Liver (tissue), 3 donors: Measurements from ENCODE around the gene PGS1.
A peak's percentile ranks its signal among the peaks of the same experiment; 100 is the strongest.

Experiments used
- FOXA1 ChIP-seq: IDR thresholded peaks from 2 replicates; pipeline ENCODE4 v1.6.1; 2016; ENCODE audit warnings: antibody characterized with exemption
- FOXA2 ChIP-seq: IDR thresholded peaks from 2 replicates; pipeline ENCODE4 v1.6.1; 2016; ENCODE audit warnings: antibody characterized with exemption
- GABPA ChIP-seq, 2 donors: IDR thresholded peaks in 1 of 2; conservative IDR thresholded peaks in 1 of 2; 2 replicates each; pipeline ENCODE4 v1.6.1; 2016; ENCODE audit warnings: antibody characterized with exemption in 2 of 2, mild to moderate bottlenecking in 1 of 2, moderate library complexity in 1 of 2
- HNF4G ChIP-seq: IDR thresholded peaks from 2 replicates; pipeline ENCODE4 v1.6.1; 2016; ENCODE audit warnings: antibody characterized with exemption
- JUND ChIP-seq, 2 donors: IDR thresholded peaks; 2 replicates each; pipeline ENCODE4 v1.6.1; 2016; ENCODE audit warnings: antibody characterized with exemption in 2 of 2
- MAX ChIP-seq: IDR thresholded peaks from 2 replicates; pipeline ENCODE4 v1.6.1; 2016; ENCODE audit warnings: antibody characterized with exemption
- RAD21 ChIP-seq, 2 donors: IDR thresholded peaks; 2 replicates each; pipeline ENCODE4 v1.6.1; 2016; ENCODE audit warnings: antibody characterized with exemption in 2 of 2, mild to moderate bottlenecking in 2 of 2
- REST ChIP-seq: IDR thresholded peaks from 2 replicates; pipeline ENCODE4 v1.6.1; 2016; ENCODE audit warnings: antibody characterized with exemption, mild to moderate bottlenecking
- RXRA ChIP-seq, 2 donors: IDR thresholded peaks; 2 replicates each; pipeline ENCODE4 v1.6.1; 2017 to 2018; ENCODE audit warnings: antibody characterized with exemption in 2 of 2, mild to moderate bottlenecking in 1 of 2
- TAF1 ChIP-seq: conservative IDR thresholded peaks from 2 replicates; pipeline ENCODE4 v1.6.1; 2016; ENCODE audit warnings: antibody characterized with exemption, mild to moderate bottlenecking
- YY1 ChIP-seq: IDR thresholded peaks from 2 replicates; pipeline ENCODE4 v1.6.1; 2016; ENCODE audit warnings: antibody characterized with exemption, mild to moderate bottlenecking
- TF ChIP-seq, protein P1 (sequence below): fragments of 150-350 bp; IDR thresholded peaks from 2 replicates; pipeline ENCODE4 v1.5.1; 2017; ENCODE audit warnings: improper control_type of control experiment, low read depth, low read length; ENCODE audit not compliant: missing input control
- TF ChIP-seq, protein P2 (sequence below): IDR thresholded peaks from 2 replicates; pipeline ENCODE4 v1.6.1; 2016; ENCODE audit warnings: antibody characterized with exemption
- donor health status: healthy.
- donor health status: healthy.

DNA sequence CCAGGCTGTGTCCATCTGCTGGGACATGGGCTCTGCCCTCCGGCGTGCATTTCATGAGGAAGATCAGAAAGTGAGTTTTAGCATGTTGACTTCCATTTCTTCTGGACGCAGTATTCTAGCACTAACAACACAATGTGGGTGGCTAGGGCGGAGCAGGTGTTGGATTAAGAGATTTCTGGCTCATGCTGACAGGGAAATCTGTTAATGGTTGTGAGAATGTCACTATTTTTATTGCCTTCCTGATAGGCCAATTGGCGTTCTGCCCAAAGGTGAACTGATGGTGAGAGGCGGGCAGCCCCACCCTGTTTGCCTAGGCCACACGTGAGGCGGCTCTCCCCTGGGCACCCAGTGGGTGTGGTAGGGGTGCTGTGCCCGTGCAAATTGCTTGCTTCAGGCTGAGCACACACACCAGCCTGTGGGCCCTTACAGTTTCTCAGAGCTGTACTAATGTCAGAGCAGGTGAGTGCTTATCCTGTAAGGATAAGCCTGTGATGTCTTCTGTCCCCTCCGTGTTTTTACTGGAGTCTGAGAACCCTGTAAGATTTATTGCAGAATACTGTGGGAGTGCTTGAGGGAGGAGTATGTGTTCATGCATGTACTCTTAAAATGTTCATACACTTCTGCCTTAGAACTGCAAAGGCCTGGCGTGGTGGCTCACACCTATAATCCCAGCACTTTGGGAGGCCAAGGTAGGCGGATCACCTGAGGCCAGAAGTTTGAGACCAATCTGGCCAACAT, 30.9 kb downstream of the PGS1 start:
- TF ChIP-seq, protein P1, sequence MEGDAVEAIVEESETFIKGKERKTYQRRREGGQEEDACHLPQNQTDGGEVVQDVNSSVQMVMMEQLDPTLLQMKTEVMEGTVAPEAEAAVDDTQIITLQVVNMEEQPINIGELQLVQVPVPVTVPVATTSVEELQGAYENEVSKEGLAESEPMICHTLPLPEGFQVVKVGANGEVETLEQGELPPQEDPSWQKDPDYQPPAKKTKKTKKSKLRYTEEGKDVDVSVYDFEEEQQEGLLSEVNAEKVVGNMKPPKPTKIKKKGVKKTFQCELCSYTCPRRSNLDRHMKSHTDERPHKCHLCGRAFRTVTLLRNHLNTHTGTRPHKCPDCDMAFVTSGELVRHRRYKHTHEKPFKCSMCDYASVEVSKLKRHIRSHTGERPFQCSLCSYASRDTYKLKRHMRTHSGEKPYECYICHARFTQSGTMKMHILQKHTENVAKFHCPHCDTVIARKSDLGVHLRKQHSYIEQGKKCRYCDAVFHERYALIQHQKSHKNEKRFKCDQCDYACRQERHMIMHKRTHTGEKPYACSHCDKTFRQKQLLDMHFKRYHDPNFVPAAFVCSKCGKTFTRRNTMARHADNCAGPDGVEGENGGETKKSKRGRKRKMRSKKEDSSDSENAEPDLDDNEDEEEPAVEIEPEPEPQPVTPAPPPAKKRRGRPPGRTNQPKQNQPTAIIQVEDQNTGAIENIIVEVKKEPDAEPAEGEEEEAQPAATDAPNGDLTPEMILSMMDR = no peak
- TF ChIP-seq, protein P2, sequence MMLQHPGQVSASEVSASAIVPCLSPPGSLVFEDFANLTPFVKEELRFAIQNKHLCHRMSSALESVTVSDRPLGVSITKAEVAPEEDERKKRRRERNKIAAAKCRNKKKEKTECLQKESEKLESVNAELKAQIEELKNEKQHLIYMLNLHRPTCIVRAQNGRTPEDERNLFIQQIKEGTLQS = no peak
- TF ChIP-seq YY1 (no peak), MAX (no peak), TAF1 (no peak), RAD21 (IDR thresholded peaks at IDR 0.05) (no peak), RXRA (IDR thresholded peaks at IDR 0.05) (peak in 1 of 2 donors; percentile 59), REST (no peak), GABPA (IDR thresholded peaks at IDR 0.05 in 1 of 2, conservative IDR thresholded peaks at IDR 0.05 in 1 of 2) (no peak), FOXA2 (no peak), JUND (IDR thresholded peaks at IDR 0.05) (no peak), HNF4G (no peak), FOXA1 (no peak)
